GM18498 (cell line): ENCODE data around the gene YWHAG.
"Not testable (repeated sequence)": the region's sequence is repeated elsewhere in the genome, so short reads cannot be mapped to it uniquely, and the experiment has no call there.

Source experiments
- ATAC-seq: cut with Tn5 transposase; IDR thresholded peaks from one replicate; pipeline ENCODE4 v1.9.1; 2021; ENCODE audit warnings: mild to moderate bottlenecking, moderate library complexity; ENCODE audit not compliant: unreplicated experiment

YWHAG gene

GRCh38 chr7:76358481-76359110, at the start of gene YWHAG:
TSS of gene YWHAG (minus strand) at chr7:76358991. CDS start at chr7:76358808, 183 bp downstream.
- ATAC-seq: peak; percentile 75

GRCh38 chr7:76408121-76408560, 49.4 kb upstream of the YWHAG start:
- ATAC-seq: no peak

DNA sequence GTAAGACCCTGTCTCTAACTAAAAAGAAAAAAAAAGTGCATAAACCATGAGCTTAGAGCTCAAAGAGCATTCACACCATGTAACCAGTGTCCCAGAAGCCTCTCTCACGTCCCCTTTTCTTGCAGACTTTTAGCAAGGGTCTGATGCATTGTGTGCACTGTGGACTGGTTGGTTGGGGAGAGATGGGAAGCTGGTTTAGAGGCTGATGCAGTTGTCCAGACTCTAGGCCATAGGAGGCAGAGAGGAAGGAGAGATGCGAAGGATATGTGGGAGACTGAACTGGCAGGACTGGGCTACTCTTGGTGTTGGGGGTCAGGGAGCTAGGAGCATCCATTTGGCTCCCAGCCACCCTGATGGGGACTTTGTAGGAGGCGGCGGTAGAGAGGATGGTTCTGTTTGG, 48.9 kb upstream of the YWHAG start:
- no peak for ATAC-seq

DNA sequence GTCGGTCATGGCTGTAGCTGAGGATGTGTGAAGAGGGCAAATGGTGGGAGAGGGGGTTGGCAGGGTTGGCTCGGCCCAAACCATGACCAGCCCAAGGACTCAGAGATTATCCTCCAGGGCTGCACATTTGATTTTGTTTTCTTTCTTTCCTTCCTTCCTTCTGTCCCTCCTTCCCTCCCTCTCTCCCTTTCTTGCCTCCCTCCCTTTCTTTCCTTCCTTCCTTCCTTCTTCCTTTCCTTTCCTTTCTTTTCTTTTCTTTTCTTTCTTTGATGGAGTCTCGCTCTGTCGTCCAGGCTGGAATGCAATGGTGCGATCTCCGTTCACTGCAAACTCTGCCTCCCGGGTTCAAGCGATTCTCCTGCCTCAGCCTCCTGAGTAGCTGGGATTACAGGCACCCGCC, 46.9 kb upstream of the YWHAG start:
- ATAC-seq: no peak

- peak; percentile 59 for ATAC-seq
Measured at GRCh38 chr7:76403780-76404494, 45.1 kb upstream of the YWHAG start.

- ATAC-seq: not testable (repeated sequence)
Measured at GRCh38 chr7:76403097-76403496, 44.3 kb upstream of the YWHAG start.

DNA sequence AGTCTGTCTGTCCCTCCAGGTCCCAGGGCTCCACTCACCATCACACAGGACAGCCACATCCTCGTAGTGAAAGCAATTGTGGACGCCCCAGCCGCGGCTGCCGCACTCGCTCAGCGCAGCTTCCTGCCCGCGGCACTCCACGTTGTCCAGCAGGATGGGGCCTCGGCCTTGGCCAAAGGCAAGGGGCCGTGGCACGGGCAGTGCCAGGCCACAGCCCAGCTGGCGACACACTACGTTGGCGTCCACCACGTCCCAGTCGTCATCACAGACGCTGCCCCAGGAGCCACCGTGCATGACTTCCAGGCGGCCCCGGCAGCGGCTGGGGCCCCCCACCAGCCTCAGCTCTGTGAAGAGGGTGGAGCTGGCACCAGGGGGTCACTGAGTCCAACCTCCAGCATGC, 41.5 kb upstream of the YWHAG start:
- ATAC-seq: no peak

GRCh38 chr7:76397409-76398183, 38.8 kb upstream of the YWHAG start:
- peak; percentile 29 for ATAC-seq

- no peak for ATAC-seq
Measured at GRCh38 chr7:76396864-76397263, 38.1 kb upstream of the YWHAG start.

DNA sequence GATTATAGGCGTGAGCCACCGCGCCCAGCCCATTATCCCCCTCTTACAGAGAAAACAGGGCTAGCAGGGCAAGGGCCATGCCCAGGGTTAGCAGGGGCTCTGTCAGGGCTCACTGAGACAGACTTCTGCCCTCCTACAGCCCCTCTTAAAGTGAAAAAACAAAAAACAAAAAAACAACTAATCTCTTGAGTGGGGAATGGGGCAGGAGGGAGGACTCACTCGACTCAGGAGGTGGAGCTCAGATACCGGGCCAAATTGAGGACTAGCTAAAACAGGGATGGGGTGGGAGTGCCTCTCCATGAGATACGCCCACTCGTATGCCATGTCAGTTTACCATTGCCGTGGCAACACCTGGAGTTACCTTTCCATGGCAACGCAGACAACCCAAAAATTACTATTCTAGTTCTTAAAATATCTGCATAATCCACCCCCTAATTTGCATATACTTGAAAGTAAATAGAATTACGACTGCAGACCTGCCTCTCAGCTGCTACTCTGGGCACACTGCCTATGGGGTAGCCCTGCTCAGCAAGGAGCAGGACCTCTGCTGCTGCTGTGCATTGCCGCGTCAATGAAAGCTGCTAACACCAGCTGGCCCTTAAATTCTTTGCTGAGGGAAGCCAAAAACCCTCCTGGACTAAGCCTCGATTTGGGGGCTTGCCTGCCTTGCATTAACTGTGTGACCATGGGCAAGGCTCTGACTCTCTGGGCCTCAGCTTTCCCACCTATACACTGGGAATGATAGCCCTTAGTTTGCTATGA, 37.4 kb upstream of the YWHAG start:
- no peak for ATAC-seq

DNA sequence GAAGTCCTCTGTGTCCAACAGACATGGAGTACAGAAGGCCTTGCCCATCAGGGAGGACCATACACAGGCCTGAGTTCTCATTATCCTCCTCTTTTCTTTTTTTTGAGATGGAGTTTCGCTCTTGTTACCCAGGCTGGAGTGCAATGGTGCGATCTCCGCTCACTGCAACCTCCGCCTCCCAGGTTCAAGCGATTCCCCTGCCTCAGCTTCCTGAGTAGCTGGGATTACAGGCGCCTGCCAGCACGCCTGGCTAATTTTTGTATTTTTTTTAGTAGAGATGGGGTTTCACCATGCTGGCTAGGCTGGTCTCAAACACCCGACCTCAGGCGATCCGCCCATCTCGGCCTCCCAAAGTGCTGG, 36.8 kb upstream of the YWHAG start:
- not testable (repeated sequence) for ATAC-seq

- no peak for ATAC-seq
Measured at GRCh38 chr7:76394957-76395356, 36.2 kb upstream of the YWHAG start.

GRCh38 chr7:76393116-76394031, 34.6 kb upstream of the YWHAG start:
- peak; percentile 83 for ATAC-seq

GRCh38 chr7:76392531-76393115, 33.8 kb upstream of the YWHAG start:
- ATAC-seq: no peak

- ATAC-seq: no peak
Measured at GRCh38 chr7:76390092-76390491, 31.3 kb upstream of the YWHAG start.

DNA sequence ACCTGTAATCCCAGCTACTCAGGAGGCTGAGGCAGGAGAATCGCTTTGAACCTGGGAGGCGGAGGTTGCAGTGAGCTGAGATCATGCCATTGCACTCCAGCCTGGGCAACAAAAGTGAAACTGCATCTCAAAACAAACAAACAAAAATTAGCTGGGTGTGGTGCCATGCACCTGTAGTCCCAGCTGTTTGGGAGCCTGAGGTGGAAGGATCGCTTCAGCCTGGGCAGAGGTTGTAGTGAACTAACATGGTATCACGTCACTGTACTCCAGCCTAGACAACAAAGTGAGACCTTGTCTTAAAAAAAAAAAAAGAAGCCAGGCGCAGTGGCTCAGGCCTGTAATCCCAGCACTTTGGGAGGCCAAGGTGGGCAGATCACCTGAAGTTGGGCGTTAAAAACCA, 29.0 kb upstream of the YWHAG start:
- not testable (repeated sequence) for ATAC-seq

- no peak for ATAC-seq
Measured at GRCh38 chr7:76386691-76387260, 28.0 kb upstream of the YWHAG start.

GRCh38 chr7:76383089-76383944, 24.5 kb upstream of the YWHAG start:
- no peak for ATAC-seq
